Activated T-helper 17 cell treated with anti-CD3 and anti-CD28 coated beads, Interleukin-2, amount 50 U/mL, for 72 hours (primary cell): ENCODE measurements around the gene MET. TPM values are rescaled to one million over a fixed set of nuclear protein-coding genes. Genes with fewer than 3 reads are reported as not detected.

Experiments used
- ATAC-seq: fragments of 150-1000 bp; cut with Tn5 transposase; replicated peaks from 2 replicates; pipeline ENCODE4 v1.10.0; 2021; ENCODE audit warnings: mild to moderate bottlenecking, moderate library complexity
- H3K27ac Mint-ChIP-seq: one replicate; pipeline ENCODE4 v1.8.0; 2022; ENCODE audit warnings: mixed read lengths
- H3K27me3 Mint-ChIP-seq: one replicate; pipeline ENCODE4 v1.8.0; 2022; ENCODE audit warnings: mixed read lengths
- H3K36me3 Mint-ChIP-seq: one replicate; pipeline ENCODE4 v1.8.0; 2022; ENCODE audit warnings: low read depth, mild to moderate bottlenecking, mixed read lengths
- H3K4me1 Mint-ChIP-seq: one replicate; pipeline ENCODE4 v1.8.0; 2022; ENCODE audit warnings: mixed read lengths
- H3K4me3 Mint-ChIP-seq: one replicate; pipeline ENCODE4 v1.8.0; 2022; ENCODE audit warnings: mild to moderate bottlenecking, mixed read lengths
- H3K9me3 Mint-ChIP-seq: one replicate; pipeline ENCODE4 v1.8.0; 2022; ENCODE audit warnings: mixed read lengths
- total RNA-seq, 2 donors: library from RNA; stranded (reverse); gene quantifications; one replicate each; pipeline ENCODE4 v1.2.3, GENCODE V29; 2022

Gene MET
- total RNA-seq, 2 donors from 2014 or later: 0.08 to 1.6 TPM

DNA sequence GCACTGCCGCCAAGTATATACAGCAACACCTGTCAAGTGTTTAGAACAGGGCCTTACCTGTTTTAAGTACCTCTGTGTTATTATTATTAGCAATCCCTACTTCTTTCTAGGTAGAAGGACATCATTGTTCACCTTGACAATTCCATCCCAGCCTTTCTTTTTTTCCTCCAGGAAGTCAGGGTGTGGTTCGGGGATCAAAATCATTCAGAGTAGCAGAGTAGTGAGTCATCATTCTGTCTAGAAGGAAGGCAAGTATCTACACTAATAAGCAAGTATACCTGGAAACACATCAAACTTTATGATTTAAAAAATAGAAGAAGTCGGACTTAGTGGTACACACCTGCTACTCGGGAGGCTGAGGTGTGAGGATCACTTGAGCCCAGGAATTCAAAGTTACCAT lies 164.9 kb downstream of the MET start:
- Mint-ChIP-seq H3K36me3 (no peaks in the 10 kb centered on the region), H3K27ac (no peak overlapping the region), H3K4me3 (no peak overlapping the region), H3K4me1 (no peaks in the 10 kb centered on the region), H3K9me3 (no peaks in the 10 kb centered on the region), H3K27me3 (peaks cover 18% of the 10 kb centered on the region)
- ATAC-seq: no peak

- Mint-ChIP-seq H3K36me3 (no peaks in the 10 kb centered on the region), H3K27ac (no peak overlapping the region), H3K4me3 (no peak overlapping the region), H3K4me1 (no peaks in the 10 kb centered on the region), H3K27me3 (peaks cover 22% of the 10 kb centered on the region), H3K9me3 (no peaks in the 10 kb centered on the region)
- ATAC-seq: no peak
Observed at GRCh38 chr7:116837586-116837985, 165.6 kb downstream of the MET start.

DNA sequence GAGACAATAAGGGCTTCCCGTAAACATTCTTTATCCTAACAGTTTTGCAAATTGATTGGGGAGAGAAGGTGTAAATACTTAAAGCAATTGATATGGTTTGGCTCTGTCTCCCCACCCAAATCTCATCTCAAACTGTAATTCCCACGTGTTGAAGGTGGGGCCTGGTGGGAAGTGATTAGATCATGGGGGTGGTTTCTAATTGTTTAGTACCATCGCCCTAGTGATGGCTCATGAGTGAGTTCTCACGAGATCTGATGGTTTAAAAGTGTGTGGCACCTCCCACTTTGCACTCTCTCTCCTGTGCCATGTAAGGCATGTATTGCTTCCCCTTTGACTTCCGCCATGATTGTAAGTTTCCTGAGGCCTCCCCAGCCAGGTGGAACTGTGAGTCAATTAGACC lies 168.3 kb downstream of the MET start:
- no peaks in the 10 kb centered on the region for H3K4me1 Mint-ChIP-seq
- H3K27me3 Mint-ChIP-seq: peaks cover 19% of the 10 kb centered on the region

DNA sequence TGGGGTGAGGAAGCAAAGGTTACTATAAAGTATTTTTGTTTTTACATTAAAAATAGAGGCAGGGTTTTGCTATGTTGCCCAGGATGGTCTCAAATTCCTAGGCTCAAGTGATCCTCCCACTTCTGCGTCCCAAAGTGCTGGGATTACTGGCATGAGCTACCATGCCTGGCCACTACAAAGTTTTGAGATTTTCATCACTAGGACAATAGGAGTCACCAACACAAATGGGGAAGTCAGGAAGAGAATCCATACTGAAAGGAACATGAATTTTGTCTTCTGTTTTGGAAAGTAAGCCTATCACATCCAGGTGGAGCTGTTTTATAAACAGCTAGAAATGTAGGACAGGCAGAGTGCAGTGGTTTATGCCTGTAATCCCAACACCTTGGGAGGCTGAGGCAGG lies 170.4 kb downstream of the MET start:
- no peak overlapping the region for H3K27ac Mint-ChIP-seq
- H3K4me3 Mint-ChIP-seq: no peak overlapping the region

More for the DNA sequence above, 168.3 kb downstream of the MET start:
- no peak overlapping the region for H3K27ac Mint-ChIP-seq
- H3K36me3 Mint-ChIP-seq: no peaks in the 10 kb centered on the region
- H3K9me3 Mint-ChIP-seq: no peaks in the 10 kb centered on the region
- no peak overlapping the region for H3K4me3 Mint-ChIP-seq
- ATAC-seq: no peak

DNA sequence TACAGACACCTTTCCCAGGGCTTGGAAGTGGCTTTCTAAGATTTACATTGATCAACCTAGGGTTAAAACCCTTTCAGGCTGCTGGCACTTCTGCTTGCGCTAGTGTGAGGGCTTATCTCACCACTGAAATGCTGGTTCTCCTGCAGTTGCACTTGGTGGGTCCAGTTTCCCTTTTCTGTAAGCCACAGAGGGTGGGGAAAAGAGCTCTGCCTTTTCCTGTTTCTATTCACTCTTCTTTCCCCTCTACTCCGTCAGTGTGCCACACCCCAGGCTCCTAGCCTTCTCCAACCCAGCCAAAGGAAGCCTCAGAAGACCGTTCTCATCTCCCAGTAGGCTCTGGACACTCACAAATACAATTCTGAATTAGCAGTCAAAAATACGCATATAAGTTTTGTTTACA lies 171.4 kb downstream of the MET start:
- no peak overlapping the region for H3K27ac Mint-ChIP-seq
- no peaks in the 10 kb centered on the region for H3K4me1 Mint-ChIP-seq
- H3K27me3 Mint-ChIP-seq: peaks cover 24% of the 10 kb centered on the region
- no peak for ATAC-seq
- H3K36me3 Mint-ChIP-seq: no peaks in the 10 kb centered on the region
- no peaks in the 10 kb centered on the region for H3K9me3 Mint-ChIP-seq
- H3K4me3 Mint-ChIP-seq: no peak overlapping the region

More for the DNA sequence above, 170.4 kb downstream of the MET start:
- H3K4me1 Mint-ChIP-seq: no peaks in the 10 kb centered on the region
- H3K27me3 Mint-ChIP-seq: peaks cover 23% of the 10 kb centered on the region
- ATAC-seq: no peak
- no peaks in the 10 kb centered on the region for H3K9me3 Mint-ChIP-seq
- no peaks in the 10 kb centered on the region for H3K36me3 Mint-ChIP-seq

Other genes with a start within 250 kb of the MET start
- gene CAV2, start 172.5 kb upstream of the MET start, total RNA-seq: under 1 TPM in 1 of 2 donors, not detected in 1; 0.42 TPM
- 1 to 10 TPM in 1 of 2 donors, not detected in 1; 1.2 TPM for gene CAV1, start 147.2 kb upstream of the MET start, total RNA-seq
- gene CAPZA2, start 190.4 kb downstream of the MET start, total RNA-seq: 100 to 1,000 TPM; 108 to 181 TPM